Measurements from ENCODE around the gene ADI1.
"Not testable (repeated sequence)": the region's sequence is repeated elsewhere in the genome, so short reads cannot be mapped to it uniquely, and the experiment has no call there.

The ADI1 gene

GRCh38 chr2:3504741-3505140, 14.6 kb downstream of the ADI1 start:
- peaks cover 23% of the 10 kb centered on the region for H3K36me3 ChIP-seq (ENCODE audit: insufficient read depth, low read length)
- no peaks in the 10 kb centered on the region for H3K9me3 ChIP-seq (ENCODE audit: low read length)
- no peak overlapping the region for H3K27ac ChIP-seq (ENCODE audit: low read depth, low read length)
- H3K4me3 ChIP-seq (ENCODE audit: low read depth in 1 of 2, low read length in 2 of 2), result no peak overlapping the region
- H3K4me1 ChIP-seq (ENCODE audit: insufficient read depth, low read length), result no peaks in the 10 kb centered on the region
- no peak overlapping the region for H3K9ac ChIP-seq (ENCODE audit: low read length)
- no peaks in the 10 kb centered on the region for H3K27me3 ChIP-seq (ENCODE audit: control insufficient read depth in 1 of 2, insufficient read depth in 2 of 2, low read length in 2 of 2)

- H3K4me3 ChIP-seq (ENCODE audit: low read depth in 1 of 2, low read length in 2 of 2), result no peak overlapping the region
- H3K9ac ChIP-seq (ENCODE audit: low read length), result no peak overlapping the region
- H3K4me1 ChIP-seq (ENCODE audit: insufficient read depth, low read length), result no peaks in the 10 kb centered on the region
- H3K27me3 ChIP-seq (ENCODE audit: control insufficient read depth in 1 of 2, insufficient read depth in 2 of 2, low read length in 2 of 2), result no peaks in the 10 kb centered on the region
- peaks cover 29% of the 10 kb centered on the region for H3K36me3 ChIP-seq (ENCODE audit: insufficient read depth, low read length)
- no peaks in the 10 kb centered on the region for H3K9me3 ChIP-seq (ENCODE audit: low read length)
- no peak overlapping the region for H3K27ac ChIP-seq (ENCODE audit: low read depth, low read length)
Observed at GRCh38 chr2:3503483-3503882, 15.8 kb downstream of the ADI1 start.

- Histone ChIP-seq H3K4me1 (ENCODE audit: insufficient read depth, low read length) (no peaks in the 10 kb centered on the region), H3K9ac (ENCODE audit: low read length) (no peak overlapping the region), H3K4me3 (ENCODE audit: low read depth in 1 of 2, low read length in 2 of 2) (no peak overlapping the region), H3K9me3 (ENCODE audit: low read length) (no peaks in the 10 kb centered on the region), H3K27me3 (ENCODE audit: control insufficient read depth in 1 of 2, insufficient read depth in 2 of 2, low read length in 2 of 2) (no peaks in the 10 kb centered on the region), H3K36me3 (ENCODE audit: insufficient read depth, low read length) (peaks cover 30% of the 10 kb centered on the region), H3K27ac (ENCODE audit: low read depth, low read length) (no peak overlapping the region)
Observed at GRCh38 chr2:3503046-3503445, 16.3 kb downstream of the ADI1 start.

GRCh38 chr2:3500326-3500899, 18.9 kb downstream of the ADI1 start:
- H3K4me1 ChIP-seq (ENCODE audit: insufficient read depth, low read length), result no peaks in the 10 kb centered on the region
- H3K9ac ChIP-seq (ENCODE audit: low read length), result no peak overlapping the region
- H3K36me3 ChIP-seq (ENCODE audit: insufficient read depth, low read length), result peaks cover 44% of the 10 kb centered on the region

GRCh38 chr2:3498783-3499394, 20.4 kb downstream of the ADI1 start:
- no peak overlapping the region for H3K4me3 ChIP-seq (ENCODE audit: low read depth in 1 of 2, low read length in 2 of 2)
- no peak overlapping the region for H3K27ac ChIP-seq (ENCODE audit: low read depth, low read length)
- H3K4me1 ChIP-seq (ENCODE audit: insufficient read depth, low read length), result no peaks in the 10 kb centered on the region
- H3K9ac ChIP-seq (ENCODE audit: low read length), result no peak overlapping the region
- peaks cover 41% of the 10 kb centered on the region for H3K36me3 ChIP-seq (ENCODE audit: insufficient read depth, low read length)
- no peaks in the 10 kb centered on the region for H3K27me3 ChIP-seq (ENCODE audit: control insufficient read depth in 1 of 2, insufficient read depth in 2 of 2, low read length in 2 of 2)
- no peaks in the 10 kb centered on the region for H3K9me3 ChIP-seq (ENCODE audit: low read length)

More at GRCh38 chr2:3500326-3500899, 18.9 kb downstream of the ADI1 start:
- Histone ChIP-seq H3K27ac (ENCODE audit: low read depth, low read length) (no peak overlapping the region), H3K4me3 (ENCODE audit: low read depth in 1 of 2, low read length in 2 of 2) (no peak overlapping the region), H3K27me3 (ENCODE audit: control insufficient read depth in 1 of 2, insufficient read depth in 2 of 2, low read length in 2 of 2) (no peaks in the 10 kb centered on the region), H3K9me3 (ENCODE audit: low read length) (no peaks in the 10 kb centered on the region)

- not testable (repeated sequence) for H3K9ac ChIP-seq (ENCODE audit: low read length); H3K27me3 ChIP-seq (ENCODE audit: control insufficient read depth in 1 of 2, insufficient read depth in 2 of 2, low read length in 2 of 2); H3K27ac ChIP-seq (ENCODE audit: low read depth, low read length); H3K4me3 ChIP-seq (ENCODE audit: low read depth in 1 of 2, low read length in 2 of 2); H3K4me1 ChIP-seq (ENCODE audit: insufficient read depth, low read length); H3K9me3 ChIP-seq (ENCODE audit: low read length)
- H3K36me3 ChIP-seq (ENCODE audit: insufficient read depth, low read length), result peaks cover 37% of the 10 kb centered on the region
Observed at GRCh38 chr2:3496708-3497080, 22.6 kb downstream of the ADI1 start.

GRCh38 chr2:3494984-3495666, 24.2 kb downstream of the ADI1 start:
- H3K4me3 ChIP-seq (ENCODE audit: low read depth in 1 of 2, low read length in 2 of 2), result no peak overlapping the region
- H3K9me3 ChIP-seq (ENCODE audit: low read length), result no peaks in the 10 kb centered on the region
- no peak overlapping the region for H3K27ac ChIP-seq (ENCODE audit: low read depth, low read length)
- H3K4me1 ChIP-seq (ENCODE audit: insufficient read depth, low read length), result peaks cover 7% of the 10 kb centered on the region
- no peaks in the 10 kb centered on the region for H3K27me3 ChIP-seq (ENCODE audit: control insufficient read depth in 1 of 2, insufficient read depth in 2 of 2, low read length in 2 of 2)
- H3K36me3 ChIP-seq (ENCODE audit: insufficient read depth, low read length), result peaks cover 36% of the 10 kb centered on the region
- H3K9ac ChIP-seq (ENCODE audit: low read length), result no peak overlapping the region

- H3K9me3 ChIP-seq (ENCODE audit: low read length), result no peaks in the 10 kb centered on the region
- peaks cover 7% of the 10 kb centered on the region for H3K4me1 ChIP-seq (ENCODE audit: insufficient read depth, low read length)
- no peak overlapping the region for H3K27ac ChIP-seq (ENCODE audit: low read depth, low read length)
- no peak overlapping the region for H3K9ac ChIP-seq (ENCODE audit: low read length)
- no peaks in the 10 kb centered on the region for H3K27me3 ChIP-seq (ENCODE audit: control insufficient read depth in 1 of 2, insufficient read depth in 2 of 2, low read length in 2 of 2)
- peaks cover 27% of the 10 kb centered on the region for H3K36me3 ChIP-seq (ENCODE audit: insufficient read depth, low read length)
- H3K4me3 ChIP-seq (ENCODE audit: low read depth in 1 of 2, low read length in 2 of 2), result peak overlapping the region; percentile 12 to 24
Observed at GRCh38 chr2:3493615-3494007, 25.7 kb downstream of the ADI1 start.

GRCh38 chr2:3492951-3493614, 26.2 kb downstream of the ADI1 start:
- H3K9ac ChIP-seq (ENCODE audit: low read length), result no peak overlapping the region
- H3K27me3 ChIP-seq (ENCODE audit: control insufficient read depth in 1 of 2, insufficient read depth in 2 of 2, low read length in 2 of 2), result no peaks in the 10 kb centered on the region
- peak overlapping the region; percentile 12 to 24 for H3K4me3 ChIP-seq (ENCODE audit: low read depth in 1 of 2, low read length in 2 of 2)

GRCh38 chr2:3492475-3492787, 26.9 kb downstream of the ADI1 start:
- not testable (repeated sequence) for H3K27me3 ChIP-seq (ENCODE audit: control insufficient read depth in 1 of 2, insufficient read depth in 2 of 2, low read length in 2 of 2); H3K27ac ChIP-seq (ENCODE audit: low read depth, low read length); H3K9me3 ChIP-seq (ENCODE audit: low read length); H3K4me3 ChIP-seq (ENCODE audit: low read depth in 1 of 2, low read length in 2 of 2); H3K9ac ChIP-seq (ENCODE audit: low read length); H3K4me1 ChIP-seq (ENCODE audit: insufficient read depth, low read length)
- peaks cover 22% of the 10 kb centered on the region for H3K36me3 ChIP-seq (ENCODE audit: insufficient read depth, low read length)

More at GRCh38 chr2:3492951-3493614, 26.2 kb downstream of the ADI1 start:
- Histone ChIP-seq H3K9me3 (ENCODE audit: low read length) (no peaks in the 10 kb centered on the region), H3K4me1 (ENCODE audit: insufficient read depth, low read length) (peaks cover 7% of the 10 kb centered on the region), H3K27ac (ENCODE audit: low read depth, low read length) (no peak overlapping the region), H3K36me3 (ENCODE audit: insufficient read depth, low read length) (peaks cover 23% of the 10 kb centered on the region)

GRCh38 chr2:3491716-3492474, 27.4 kb downstream of the ADI1 start:
- Histone ChIP-seq H3K36me3 (ENCODE audit: insufficient read depth, low read length) (peaks cover 16% of the 10 kb centered on the region), H3K27ac (ENCODE audit: low read depth, low read length) (no peak overlapping the region), H3K4me3 (ENCODE audit: low read depth in 1 of 2, low read length in 2 of 2) (no peak overlapping the region), H3K9ac (ENCODE audit: low read length) (no peak overlapping the region), H3K9me3 (ENCODE audit: low read length) (no peaks in the 10 kb centered on the region), H3K4me1 (ENCODE audit: insufficient read depth, low read length) (peaks cover 7% of the 10 kb centered on the region), H3K27me3 (ENCODE audit: control insufficient read depth in 1 of 2, insufficient read depth in 2 of 2, low read length in 2 of 2) (no peaks in the 10 kb centered on the region)
